ENCODE measurements around the gene PPP1R1C.
"Not testable (repeated sequence)": the region's sequence is repeated elsewhere in the genome, so short reads cannot be mapped to it uniquely, and the experiment has no call there.

PPP1R1C gene, protein sequence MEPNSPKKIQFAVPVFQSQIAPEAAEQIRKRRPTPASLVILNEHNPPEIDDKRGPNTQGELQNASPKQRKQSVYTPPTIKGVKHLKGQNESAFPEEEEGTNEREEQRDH

GRCh38 chr2:181985632-181986205 is at the start of gene PPP1R1C:
PPP1R1C (plus strand) TSS chr2:181985853; CDS start chr2:181986111, 258 bp downstream.
- DNase-seq: peak; percentile 58

GRCh38 chr2:181937473-181937872 is 48.2 kb upstream of the PPP1R1C start:
- DNase-seq: no peak

- DNase-seq: no peak
Measured at GRCh38 chr2:181943411-181944124, 42.1 kb upstream of the PPP1R1C start.

- no peak for DNase-seq
Measured at GRCh38 chr2:181944164-181944913, 41.3 kb upstream of the PPP1R1C start.

DNA sequence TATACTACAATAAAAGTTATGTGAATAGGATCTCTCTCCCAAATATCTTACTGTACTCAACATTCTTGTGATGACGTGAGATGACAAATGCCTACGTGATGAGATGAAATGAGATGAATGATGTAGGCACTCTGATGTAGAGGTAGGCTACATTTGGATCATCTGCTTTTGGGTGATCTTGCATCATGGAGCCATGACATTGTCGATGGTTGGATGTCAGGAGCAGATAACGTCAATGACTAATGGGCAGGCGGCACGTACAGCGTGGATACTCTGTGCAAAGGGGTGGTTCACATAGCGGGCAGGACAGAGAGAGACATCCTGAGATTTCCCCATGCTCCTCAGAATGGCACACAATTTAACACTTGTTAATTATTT is 40.8 kb upstream of the PPP1R1C start:
- no peak for DNase-seq

GRCh38 chr2:181946444-181947127 is 39.1 kb upstream of the PPP1R1C start:
- no peak for DNase-seq

DNA sequence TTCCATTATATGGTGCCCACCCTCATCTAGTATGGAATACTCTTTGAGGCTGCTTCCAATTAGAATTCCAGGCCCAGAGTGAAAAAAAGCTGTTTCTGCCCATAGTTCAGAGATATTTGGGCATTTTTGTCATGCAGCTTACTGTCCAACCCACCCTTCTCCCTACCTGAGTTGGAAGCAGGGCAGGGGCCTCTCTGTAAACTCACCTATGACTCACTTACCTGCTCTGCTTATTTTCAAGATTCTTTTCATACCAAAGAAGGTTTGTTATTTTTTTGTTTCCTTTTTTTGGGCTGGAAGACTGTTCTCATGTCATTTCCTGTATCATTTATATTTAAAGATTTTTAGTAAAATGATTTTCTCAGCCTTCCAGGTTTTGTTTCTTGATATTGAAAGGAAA is 38.4 kb upstream of the PPP1R1C start:
- DNase-seq: peak; percentile 79

GRCh38 chr2:181948227-181948626 is 37.4 kb upstream of the PPP1R1C start:
- DNase-seq: no peak

- DNase-seq: peak; percentile 71
Measured at GRCh38 chr2:181949047-181949446, 36.6 kb upstream of the PPP1R1C start.

DNA sequence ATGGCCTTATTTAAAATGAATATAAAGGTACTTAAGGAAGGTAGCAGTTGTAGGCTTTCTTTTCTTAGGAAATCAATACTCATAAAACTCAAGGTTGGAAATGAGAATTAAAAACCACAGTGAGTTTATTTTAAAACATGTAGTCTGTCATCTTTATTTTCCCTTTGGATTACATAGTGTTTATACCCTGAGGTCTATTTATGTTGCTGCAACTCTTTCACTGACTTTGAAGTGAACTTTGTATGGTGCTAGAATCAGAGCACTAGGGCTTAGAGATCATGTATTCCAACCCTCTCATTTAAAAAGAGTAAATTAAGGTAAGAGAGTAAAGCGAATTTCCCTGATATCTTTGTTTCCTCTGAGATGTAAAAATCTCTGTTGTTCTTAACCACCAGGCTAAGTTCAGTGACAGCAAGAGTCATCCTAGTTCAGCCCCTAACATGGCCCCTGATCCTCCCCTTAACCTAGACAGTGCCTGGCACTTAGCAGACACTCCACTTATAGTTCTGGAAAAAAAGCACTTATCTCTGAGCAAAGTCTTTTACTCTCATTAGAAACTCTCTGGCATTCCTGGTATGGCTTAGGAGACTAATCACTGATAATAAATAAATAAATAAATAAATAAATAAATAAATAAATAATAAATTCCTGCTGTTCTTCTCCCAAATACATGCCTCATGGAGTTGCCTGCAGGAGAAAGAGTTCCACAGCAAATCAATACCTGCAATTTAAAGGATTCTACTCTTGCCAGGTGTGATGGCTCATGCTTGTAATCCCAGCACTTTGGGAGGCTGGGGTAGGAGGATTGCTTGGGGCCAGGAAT is 33.0 kb upstream of the PPP1R1C start:
- peak; percentile 71 for DNase-seq

DNA sequence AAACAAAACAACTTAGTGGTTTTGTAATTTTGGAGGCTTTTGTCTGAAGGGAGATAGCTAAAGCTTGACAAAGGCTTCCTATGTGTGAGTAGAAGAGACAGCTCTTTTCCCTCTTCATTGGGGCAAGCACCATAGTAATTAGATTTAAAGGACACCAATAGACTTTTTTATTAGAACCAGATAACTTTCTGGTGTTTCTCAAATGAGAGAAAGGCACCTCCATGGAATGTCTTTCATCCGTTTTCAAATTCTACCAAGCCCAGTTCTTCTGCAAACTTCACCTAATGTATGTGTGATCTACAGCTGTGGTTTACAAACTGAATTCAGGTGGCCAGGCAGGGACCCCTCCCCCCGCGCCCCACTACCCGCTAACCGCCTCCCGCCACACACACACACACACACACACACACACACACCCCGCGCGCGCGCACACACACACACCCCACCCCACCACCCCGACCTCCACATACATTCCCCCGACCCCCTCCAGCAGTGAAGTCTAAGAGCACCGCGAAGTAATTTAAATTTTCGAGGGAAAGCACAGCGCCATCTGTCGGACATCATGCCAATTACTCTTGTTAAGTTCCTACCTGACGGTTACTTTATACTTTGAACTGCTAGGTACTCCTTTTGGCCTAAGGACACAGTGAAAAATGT is 31.6 kb upstream of the PPP1R1C start:
- DNase-seq: peak; percentile 89

- DNase-seq: no peak
Measured at GRCh38 chr2:181954538-181954883, 31.1 kb upstream of the PPP1R1C start.

DNA sequence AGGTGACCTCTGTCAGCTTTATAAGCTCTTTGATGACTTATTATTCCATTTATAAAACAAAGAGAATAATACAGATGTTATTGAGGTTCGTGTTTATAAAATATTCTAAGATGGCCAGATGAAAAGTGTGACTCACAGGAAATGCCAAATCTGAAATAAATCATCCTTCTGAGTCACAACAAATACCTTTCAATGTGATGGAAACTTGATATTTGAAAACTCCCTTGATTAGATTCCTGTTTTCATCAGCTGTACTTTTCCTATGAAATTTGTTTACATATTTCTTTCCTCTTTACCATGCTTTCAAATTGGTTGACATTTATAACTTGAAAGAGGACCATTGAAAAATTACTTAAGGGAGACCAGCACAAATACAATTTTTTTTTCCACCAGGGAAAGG is 30.6 kb upstream of the PPP1R1C start:
- DNase-seq: no peak

- DNase-seq: not testable (repeated sequence)
Measured at GRCh38 chr2:181955866-181956265, 29.8 kb upstream of the PPP1R1C start.

DNA sequence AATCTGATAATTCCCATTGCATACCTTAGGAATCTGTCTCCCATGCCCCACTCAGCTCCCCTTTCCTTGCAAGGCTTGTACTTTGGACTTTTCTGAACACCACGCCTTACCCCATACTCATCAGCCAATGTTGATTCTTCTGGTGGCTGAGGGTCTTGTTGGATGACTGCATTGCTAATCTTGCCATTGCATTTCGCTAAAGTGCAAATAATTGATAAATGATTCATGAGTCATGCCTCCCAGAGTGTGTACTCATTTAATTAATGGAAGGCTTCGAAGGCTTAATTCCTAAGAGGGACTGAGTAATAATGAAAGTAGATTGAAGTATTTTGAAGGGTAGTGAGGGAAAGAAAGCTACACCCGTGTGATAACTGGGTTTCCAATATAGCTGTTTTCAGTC is 28.0 kb upstream of the PPP1R1C start:
- DNase-seq: no peak

- DNase-seq: no peak
Measured at GRCh38 chr2:181958726-181959125, 26.9 kb upstream of the PPP1R1C start.

DNA sequence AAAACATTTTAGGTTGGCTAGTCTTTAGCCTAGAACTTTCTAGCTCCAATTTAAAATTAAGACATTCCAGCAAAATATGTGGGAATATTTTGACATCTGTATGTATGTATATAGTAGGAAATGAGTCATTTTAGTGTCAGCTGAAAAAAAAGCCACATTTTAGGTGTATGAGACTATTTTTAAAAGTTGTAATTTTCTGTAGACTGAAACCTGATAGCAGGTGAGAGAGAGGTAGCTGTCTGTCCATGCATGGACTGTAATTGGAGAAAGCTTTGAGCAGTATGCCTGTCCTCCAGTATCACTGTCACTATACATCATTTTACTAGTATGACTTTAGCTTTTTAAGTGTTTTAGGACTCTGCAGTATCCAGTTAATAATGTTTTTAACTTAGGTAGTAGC is 26.1 kb upstream of the PPP1R1C start:
- DNase-seq: no peak

DNA sequence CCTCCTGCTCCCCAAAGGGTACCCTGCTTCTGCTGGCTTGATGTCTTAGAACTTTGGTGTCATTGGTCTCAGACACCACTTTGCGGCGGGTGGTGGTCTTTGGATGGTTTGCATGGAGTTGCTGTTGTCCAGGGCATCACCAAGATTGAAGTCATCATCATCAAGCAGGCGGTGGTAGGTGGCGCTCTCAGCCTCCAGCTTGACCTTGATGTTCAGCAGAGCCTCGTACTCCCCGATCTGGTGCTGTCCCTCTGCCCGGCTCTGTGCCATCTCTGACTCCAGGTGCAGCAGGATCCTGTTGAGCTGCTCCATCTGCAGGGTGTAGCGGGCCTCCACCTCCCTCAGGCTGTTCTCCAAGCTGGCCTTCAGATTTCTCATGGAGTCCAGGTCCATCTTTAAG is 24.5 kb upstream of the PPP1R1C start:
- DNase-seq: not testable (repeated sequence)

- DNase-seq: no peak
Measured at GRCh38 chr2:181962142-181962541, 23.5 kb upstream of the PPP1R1C start.

- DNase-seq: no peak
Measured at GRCh38 chr2:181970160-181970794, 15.4 kb upstream of the PPP1R1C start.

GRCh38 chr2:181971032-181971431 is 14.6 kb upstream of the PPP1R1C start:
- DNase-seq: no peak

All from islet precursor cell (in vitro differentiated cells).